Dermis microvascular lymphatic vessel endothelial cell (primary cell): ENCODE data around the gene TMEM92. TPM values are rescaled to one million over a fixed set of nuclear protein-coding genes. Genes with fewer than 3 reads are reported as not detected.

ENCODE experiments used
- DNase-seq, 2 donors: peaks; one replicate each; pipeline versions ENCODE4 v3.0.0 to v3.0.0-alpha.2; 2010; ENCODE audit warnings: low read depth in 2 of 2
- total RNA-seq: library from RNA; depleted of rRNA; stranded (reverse); fragments of >200 nt; gene quantifications from 2 replicates; pipeline ENCODE4 v1.2.1, GENCODE V29; 2014

The TMEM92 gene
- under 0.01 TPM in 1 of 2 replicates, not detected in the other for total RNA-seq

GRCh38 chr17:50274142-50274896, at the start of gene TMEM92:
TSS of gene TMEM92 (plus strand) at chr17:50274466. CDS start at chr17:50274502, 36 bp downstream.
- no peak for DNase-seq

DNA sequence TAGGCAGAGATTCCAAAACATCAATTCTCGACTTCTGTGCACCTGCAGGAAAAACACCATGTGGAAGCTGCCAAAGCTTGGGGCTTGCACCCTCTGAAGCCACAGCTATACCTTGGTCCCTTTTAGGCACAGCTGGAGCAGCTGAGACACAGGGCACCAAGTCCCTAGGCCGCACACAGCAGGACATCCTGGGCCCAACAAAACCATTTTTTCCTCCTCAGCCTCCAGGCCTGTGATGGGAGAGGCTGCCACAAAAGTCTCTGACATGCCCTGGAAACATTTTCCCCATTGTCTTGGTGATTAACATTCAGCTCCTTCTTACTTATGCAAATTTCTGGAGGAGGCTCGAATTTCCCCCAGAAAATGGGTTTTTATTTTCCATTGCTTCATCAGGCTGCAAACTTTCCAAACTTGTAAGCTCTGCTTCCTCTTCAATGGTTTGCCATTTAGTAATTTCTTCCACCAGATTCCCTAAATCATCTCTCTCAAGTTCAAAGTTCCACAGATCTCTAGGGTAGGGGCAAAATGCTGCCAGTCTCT, 48.5 kb upstream of the TMEM92 start:
- no peak for DNase-seq

- DNase-seq = no peak
Measured at GRCh38 chr17:50234581-50234980, 39.7 kb upstream of the TMEM92 start.

DNA sequence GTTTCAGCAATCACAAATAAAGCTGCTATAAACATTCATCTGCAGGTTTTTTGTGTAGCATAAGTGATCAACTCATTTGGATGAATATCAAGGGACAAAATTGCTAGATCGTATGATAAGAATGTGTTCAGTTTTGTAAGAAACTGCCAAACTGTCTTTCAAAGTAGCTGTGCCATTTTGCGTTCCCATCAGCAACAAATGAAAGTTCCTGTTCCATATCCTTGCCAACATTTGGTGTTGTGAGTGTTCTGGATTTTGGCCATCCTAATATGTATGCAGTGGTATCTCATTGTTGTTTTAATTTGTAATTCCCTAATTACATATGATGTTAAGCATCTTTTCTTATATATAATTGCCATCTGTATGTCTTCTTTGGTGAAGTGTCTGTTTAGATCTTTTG, 36.4 kb upstream of the TMEM92 start:
- no peak for DNase-seq

DNA sequence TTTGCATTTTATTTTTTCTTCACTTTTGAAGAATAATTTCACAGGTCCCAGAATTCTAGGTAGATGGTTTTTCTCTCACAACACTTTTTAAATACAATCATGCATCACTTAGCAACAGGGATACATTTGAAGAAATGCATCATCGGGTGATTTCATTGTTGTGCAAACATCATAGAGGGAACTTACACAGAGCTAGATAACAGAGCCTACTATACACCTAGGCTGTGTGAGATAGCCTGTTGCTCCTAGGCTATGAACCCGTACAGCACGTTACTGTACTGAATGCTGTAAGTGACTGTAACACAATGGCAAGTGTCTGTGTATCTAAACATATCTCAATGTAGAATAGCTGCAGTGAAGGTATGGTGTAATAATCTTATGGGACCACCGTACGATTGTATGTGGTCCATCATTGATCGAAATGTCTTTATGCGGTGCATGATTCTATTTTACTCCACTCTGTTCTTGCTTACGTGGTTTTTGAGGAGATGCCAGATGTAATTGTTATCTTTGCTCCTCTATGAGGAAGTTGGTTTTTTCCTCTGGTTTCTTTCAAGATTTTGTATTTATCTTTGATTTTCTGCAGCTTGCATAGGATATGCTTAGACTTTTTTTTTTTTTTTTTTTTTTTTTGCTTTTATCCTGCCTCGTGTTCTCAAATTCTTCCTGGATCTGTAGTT, 35.5 kb upstream of the TMEM92 start:
- DNase-seq = no peak

DNA sequence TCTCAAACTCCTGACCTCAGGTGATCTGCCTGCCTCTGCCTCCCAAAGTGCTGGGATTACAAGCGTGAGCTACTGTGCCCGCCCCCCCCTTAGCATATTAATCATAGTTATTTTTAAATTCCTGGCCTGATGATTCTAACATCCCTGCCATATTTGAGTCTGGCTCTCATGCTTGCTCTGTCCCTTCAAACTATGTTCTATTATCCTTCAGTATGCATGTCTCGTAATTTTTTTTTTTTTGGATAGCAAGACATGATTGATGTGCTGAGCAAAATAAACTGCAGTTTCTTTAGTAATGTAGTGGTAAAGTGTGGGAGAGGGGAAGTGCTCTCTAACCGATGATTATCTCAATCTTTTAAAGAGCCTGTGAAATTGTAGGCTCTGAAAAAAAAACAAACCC, 34.3 kb upstream of the TMEM92 start:
- DNase-seq = no peak

GRCh38 chr17:50240851-50241250, 33.4 kb upstream of the TMEM92 start:
- DNase-seq = no peak

DNA sequence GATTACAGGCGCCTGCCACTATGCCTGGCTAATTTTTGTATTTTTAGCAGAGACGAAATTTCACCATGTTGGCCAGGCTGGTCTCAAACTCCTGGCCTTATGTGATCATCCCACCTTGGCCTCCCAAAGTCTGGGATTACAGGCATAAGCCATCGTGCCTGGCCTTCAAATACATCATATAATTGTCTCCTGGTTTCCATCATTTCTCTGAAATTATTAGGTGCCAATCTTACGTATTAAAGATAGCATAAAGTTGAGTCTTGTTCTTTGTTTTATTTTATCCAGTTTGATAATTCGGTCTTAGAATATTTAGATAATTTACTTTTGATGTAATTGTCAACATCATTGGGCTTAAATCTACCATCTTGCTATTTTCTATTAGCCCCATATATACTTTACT, 32.8 kb upstream of the TMEM92 start:
- no peak for DNase-seq

DNA sequence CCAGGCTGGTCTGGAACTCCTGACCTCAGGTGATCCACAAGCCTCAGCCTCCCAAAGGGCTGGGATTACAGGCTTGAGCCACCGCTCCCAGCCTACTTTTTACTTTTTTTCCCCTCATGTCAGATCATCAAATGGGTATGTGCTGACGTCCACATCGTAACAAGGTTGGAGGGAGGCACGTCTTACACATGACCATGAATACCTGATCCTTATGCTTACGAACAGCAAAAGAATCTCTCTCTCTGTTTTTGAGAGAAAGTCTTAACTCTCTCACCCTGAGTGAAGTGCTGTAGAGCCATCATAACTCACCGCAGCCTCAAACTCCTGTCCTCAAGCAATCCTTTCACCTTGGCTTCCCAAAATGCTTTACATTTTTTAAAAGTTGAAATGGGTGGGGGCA, 29.5 kb upstream of the TMEM92 start:
- no peak for DNase-seq

DNA sequence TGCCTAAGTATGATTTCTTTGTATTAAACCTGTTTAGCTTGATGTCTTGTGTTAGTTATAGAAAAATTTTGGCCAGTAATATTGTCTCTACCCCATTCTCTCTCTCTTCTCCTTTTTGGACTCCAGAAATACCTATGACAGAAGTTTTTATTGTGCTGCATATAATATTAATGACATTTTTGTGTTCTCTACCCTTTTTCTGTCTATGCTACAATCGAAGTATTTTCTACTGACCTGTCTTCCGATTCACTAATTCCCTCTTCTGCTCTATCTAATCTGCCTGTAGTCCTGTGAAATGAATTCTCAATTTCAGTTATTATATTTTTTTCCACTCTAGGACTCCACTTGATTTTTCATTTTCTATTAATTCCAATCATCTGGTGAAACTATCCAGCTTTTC, 26.0 kb upstream of the TMEM92 start:
- DNase-seq = no peak

- no peak for DNase-seq
Measured at GRCh38 chr17:50252781-50253180, 21.5 kb upstream of the TMEM92 start.

DNA sequence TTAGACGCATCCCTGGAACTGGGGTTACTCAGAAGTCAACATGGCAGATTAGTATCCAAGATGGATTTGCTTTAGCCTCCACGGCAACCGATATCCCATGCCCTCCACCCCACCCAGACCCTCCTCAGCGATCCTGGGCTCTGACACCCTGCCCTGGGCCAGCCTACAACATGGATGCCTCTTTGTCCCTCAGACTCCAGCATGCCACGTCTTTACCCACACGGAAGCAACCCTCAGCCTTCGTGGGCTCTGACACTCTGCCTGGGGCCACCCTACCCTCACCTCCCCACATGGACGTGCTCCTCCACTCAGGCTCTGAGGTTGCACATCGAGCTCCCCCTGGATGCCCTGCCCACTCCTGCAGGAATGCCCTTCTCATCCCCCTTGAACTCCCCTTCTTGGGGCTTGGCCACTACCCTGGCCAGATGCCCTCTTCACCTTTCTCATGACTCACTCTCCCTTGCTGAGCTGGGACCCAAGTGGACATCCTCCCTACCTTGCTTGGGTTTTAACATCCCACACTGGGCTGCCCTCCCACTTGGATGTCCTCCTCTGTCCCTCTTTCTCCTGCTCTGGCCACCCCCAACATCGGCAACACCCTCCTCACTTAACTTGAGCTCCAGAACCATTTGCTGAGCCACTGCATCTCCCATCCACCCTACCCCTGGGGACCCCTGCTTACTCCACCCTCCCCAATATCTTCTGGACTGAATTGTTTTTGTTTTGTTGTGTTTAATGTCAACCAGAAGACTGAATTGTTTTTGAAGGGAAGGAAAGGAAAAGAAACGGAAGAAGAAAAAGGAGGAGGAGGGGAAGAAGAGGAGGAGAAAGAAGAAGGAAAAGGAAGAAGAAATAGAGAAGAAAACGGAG, 18.3 kb upstream of the TMEM92 start:
- DNase-seq = no peak

DNA sequence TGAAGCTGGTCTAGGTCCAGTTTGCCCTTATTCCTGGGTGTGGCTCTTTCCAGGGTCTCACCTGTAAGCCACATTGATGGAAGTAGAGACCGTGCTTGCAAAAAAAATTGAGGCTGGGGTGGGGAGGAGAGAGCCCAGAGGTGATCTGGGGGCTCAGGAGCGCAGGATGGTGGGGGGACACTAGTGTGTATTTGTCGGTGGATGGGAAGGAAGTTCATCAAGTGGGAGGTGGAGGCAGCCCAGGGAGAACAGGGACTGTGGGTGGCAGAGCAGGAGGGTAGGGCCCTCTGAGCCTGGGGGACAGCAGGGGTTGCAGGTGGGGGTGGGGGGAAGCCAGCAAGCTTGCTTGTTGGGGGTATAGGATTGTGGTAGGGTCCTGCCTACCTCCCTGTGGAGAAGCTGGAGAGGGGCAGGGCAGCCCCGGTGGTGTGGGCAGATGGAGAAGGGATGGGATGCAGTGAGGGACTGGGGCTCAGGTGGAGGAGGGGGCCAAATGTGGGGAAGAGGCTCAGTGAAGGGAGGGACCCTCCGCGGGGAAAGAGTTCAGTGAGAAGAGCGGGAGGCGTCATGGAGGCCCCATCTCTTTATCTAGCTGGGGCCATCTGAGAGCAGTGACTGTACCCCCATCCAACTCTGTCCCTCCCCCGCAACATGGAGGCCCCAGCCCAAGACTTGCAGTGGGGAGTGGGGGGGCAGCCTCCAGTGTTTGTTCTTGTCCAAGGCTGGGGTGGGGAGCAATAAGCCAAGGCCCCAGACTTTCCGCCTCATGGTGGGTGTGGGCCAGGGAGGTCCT, 17.2 kb upstream of the TMEM92 start:
- DNase-seq = no peak

DNA sequence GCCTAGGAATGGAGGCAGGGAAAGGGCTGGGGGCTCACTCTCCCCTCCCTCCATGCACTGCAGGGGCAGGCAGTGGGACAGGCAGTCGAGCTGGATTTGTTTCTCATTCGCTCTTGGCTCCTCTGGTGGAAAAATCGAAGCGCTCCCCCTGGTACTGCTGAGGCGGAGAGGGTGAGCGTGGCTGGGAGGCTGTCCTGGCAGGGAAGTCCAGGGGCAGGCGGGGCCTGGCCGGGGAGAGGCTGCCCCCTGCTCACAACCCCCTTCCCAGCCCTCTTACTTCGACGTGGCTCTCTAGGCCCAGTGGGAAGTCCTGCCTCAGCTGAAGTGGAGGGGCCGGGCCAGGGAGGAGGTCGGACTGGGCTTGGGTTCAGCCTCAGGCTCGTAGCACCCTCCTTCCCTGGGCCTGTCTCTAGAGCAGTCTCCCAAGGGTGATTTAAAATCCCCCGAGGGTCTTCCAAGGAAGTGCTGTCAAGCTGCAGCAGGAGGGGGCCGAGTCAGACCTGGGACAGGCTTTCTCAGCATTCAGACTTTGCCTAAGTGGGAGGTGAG, 16.5 kb upstream of the TMEM92 start:
- DNase-seq = no peak

- no peak for DNase-seq
Measured at GRCh38 chr17:50258647-50259476, 15.4 kb upstream of the TMEM92 start.

- no peak for DNase-seq
Measured at GRCh38 chr17:50259477-50260324, 14.6 kb upstream of the TMEM92 start.

DNA sequence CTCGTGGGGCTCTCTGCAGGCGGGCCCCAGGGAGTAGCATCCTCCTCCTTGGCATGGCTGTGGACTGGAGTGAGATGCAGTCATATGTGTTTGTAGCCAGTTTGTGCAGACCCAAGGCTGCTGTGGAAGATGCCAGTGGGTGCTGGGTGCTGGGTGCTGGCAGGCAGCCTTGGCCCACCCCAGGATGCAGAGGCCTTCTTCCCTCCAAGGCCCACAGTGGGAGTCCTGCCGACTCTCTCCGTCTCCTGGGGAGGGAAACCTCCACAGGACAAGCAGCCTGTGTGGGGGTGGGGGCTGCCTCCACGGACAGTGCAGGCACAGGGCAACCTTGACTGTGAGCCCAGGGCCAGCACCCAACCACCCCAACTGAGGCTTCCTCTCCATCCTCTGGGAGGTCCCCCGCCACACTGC, 13.8 kb upstream of the TMEM92 start:
- DNase-seq = no peak

GRCh38 chr17:50261051-50261915, 13.0 kb upstream of the TMEM92 start:
- DNase-seq = no peak
